Stimulated activated CD4-positive, alpha-beta T cell treated with anti-CD3 and anti-CD28 coated beads, Interleukin-2, amount 100 ng/mL, for 24 hours (primary cell): ENCODE results near the gene TAF13.

ENCODE experiments used
- DNase-seq, 2 donors: peaks; one replicate each; pipeline ENCODE4 v3.0.0-alpha.2; 2020

Gene TAF13, protein sequence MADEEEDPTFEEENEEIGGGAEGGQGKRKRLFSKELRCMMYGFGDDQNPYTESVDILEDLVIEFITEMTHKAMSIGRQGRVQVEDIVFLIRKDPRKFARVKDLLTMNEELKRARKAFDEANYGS

DNA sequence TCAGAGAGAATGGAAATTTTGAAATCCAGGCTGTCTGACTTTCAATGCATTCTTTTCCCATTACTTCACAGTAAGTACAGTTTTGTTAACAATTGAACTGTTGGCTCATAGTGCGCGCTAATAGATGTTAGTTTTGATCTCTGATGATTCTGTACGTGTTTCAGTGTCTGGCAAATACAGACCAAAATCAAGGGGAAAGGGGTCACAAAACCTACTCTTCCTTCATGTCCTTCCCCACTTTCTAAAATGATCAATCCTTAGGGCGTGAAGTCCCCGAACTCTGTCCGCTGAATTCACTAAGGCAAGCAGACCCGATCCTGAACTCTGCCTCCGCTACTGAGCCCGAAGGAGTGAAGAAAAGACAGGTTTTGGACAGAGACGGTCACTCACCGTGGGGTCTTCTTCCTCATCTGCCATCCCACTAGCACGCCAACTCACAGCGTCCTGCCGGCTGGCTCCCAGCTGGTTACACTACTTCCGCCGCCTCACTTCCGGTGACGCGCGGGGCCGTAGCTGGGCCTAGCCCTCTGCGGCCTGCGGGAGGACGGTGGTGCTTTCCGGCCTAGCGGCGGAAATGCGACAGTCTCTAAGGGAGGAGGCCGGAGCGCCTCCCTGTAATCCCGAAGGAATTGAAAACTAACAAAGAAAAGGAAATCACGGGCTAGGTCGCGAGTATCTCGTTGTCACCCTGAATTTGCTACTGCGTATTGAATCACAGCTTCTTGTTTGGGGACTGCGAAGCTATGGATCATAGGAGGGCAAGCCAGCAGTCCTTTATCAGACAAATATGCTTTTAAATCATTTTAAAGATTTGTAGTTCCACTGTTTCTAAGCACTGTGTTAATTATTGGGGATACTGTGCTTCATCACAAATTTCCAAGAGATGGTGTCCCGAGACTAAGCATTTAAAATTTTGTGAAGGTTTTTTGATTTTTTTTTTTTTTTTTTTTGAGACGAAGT is at the start of gene TAF13:
TSS of gene TAF13 (minus strand) at position 473 of the 960 bp plus-strand sequence. CDS start at position 417, 56 bp downstream.
- DNase-seq, result peak; percentile 87 to 91

DNA sequence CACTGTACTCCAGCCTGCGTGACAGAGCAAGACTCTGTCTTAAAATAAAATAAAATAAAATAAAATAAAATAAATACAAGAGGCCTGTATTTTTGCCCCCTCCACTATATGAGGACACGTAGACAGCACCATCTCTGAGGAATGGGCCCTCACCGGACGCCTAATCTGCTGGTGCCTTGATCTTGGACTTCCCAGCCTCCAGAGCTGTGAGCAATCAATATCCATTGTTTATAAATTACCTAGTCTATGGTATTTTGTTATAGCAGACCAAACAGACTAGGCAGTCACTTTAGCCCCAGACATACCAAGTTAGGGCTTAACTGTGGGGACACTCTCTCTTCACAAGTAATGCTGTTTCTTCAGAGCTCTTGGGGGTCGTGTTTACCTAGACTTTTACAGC is 44.6 kb upstream of the TAF13 start:
- DNase-seq, result no peak

DNA sequence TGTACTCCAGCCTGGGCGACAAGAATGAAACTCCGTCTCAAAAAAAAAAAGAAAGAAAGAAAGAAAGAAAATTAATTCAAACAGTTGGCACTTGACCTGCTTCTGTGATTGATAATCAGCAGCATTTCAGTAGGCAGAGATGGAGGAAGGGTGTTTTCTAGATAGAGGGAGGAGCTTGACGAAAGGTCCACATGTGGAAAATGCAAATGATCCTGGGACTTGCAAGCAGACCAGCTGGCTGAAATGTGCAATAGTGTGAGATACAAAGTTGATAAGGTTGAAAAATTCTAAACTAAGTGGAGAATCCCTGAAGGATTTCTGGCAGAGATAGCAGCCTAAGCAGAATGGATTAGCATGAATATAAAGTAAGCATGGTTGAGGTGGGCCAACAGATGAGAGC is 42.3 kb upstream of the TAF13 start:
- DNase-seq, result no peak

DNA sequence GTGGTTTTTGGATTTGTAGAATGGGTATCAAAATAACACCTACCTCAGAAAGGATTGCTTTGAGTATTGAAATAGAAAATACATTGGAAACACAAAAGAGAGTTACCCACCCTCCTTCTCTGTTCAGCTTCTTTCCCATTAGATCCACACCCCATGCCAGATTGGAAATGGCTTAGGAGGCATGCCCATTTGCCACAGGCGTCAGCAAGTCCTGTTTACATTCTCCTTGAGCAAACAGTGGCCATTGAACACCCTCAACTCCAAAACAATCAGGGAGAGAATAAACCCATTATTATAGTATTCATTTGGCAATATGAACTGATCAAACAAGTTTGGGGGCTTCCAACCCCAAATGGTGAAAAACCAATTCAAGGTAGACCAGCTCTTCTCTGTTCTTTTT is 40.5 kb upstream of the TAF13 start:
- no peak for DNase-seq

DNA sequence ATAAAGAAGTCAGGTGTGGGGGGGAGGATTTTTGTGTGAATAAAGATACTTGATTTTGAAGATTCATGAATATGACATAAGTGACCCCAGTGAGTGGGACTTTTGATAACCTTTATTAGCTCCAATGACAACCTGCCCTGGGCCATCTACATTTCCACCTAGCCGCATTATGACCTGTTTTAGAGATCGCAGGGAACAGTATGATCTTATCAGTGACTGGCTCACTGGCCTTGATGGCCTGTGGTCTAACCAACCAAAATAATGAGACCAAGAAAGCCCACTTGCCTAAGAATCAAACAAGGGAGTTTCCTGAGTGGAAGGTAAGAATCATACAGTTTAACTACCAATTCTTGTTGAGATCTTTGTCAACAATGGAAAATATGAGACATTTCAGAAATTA is 39.9 kb upstream of the TAF13 start:
- DNase-seq, result peak in 1 of 2 donors; percentile 29

DNA sequence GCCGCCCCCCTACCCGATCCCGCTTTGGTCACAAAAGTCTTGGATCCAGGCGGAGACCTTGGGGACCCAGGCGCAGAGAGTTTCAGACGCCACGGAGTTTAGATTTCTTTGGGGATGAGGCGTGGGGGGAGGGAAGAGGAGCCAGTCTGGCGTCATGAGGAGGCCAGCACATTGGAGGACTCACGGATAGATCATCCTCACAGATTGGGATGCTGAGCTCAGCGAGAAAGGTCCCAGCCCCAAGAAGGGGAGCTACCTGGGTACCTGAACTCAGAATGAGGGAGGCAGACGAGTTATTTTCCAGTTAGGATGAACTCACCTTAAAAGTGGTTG is 38.5 kb upstream of the TAF13 start:
- no peak for DNase-seq

DNA sequence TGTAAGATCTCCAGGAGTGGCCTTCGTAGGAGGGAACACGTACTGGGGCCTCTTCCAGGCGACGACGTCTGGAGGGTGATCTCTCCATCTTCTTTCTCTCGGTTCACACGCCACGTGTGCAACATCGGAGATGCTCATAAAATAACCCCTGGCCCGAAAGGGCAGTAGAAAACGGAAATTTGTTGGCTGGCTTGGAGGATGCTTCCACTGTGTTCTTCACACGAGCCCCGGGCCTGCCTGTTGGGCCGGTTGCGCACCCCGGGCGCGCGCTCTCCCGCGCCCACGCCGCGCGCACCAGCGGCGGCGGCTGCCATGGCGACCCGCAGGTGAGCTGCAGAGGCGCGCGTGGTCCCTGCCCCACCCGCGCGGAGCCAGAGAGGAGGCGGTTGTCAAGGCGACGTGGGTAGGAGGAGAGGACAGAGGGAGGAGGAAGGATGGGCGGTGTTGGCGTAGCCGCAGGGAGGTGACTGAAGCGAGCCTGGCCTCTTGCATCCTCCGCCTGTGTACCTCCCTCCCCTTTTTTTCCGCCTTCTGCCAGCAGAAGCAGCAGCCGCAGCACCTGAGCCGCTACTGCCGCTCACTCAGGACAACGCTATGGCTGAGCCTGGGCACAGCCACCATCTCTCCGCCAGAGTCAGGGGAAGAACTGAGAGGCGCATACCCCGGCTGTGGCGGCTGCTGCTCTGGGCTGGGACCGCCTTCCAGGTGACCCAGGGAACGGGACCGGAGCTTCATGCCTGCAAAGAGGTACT is 38.0 kb upstream of the TAF13 start, which contains the start of gene ELAPOR1:
TSS of gene ELAPOR1 (plus strand) at position 526 of the 752 bp plus-strand sequence. CDS start at position 595, 69 bp downstream.
- DNase-seq, result peak; percentile 78 to 80

DNA sequence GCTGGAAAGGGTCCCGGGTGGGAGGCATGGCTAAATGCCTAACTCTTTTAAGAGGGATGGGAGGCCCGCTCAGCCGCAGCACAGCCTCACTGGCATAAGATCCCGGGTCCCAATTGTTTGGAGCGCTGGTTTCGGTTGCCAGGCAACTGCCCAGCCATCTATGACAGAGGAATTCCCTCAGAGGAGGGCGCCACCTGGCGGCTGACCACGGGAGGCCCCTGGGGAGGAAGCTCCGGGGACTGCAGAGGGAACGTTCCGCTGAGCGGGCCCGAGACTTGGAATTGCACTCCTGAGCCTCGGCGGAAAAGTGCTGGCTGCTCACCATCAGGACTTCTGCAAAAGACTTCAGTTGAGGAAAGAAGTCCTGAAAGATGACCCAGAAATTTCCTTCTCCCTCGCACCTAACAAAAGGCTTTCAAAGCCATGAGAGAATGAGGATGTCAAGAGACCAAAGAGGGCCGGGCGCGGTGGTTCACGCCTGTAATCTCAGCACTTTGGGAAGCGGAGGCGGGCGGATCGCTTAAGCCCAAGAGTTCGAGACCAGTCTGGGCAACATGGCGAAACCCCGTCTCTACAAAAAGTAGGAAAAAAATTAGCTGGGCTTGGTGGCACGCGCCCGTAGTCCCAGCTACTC is 37.0 kb upstream of the TAF13 start:
- DNase-seq, result peak; percentile 92 to 95

DNA sequence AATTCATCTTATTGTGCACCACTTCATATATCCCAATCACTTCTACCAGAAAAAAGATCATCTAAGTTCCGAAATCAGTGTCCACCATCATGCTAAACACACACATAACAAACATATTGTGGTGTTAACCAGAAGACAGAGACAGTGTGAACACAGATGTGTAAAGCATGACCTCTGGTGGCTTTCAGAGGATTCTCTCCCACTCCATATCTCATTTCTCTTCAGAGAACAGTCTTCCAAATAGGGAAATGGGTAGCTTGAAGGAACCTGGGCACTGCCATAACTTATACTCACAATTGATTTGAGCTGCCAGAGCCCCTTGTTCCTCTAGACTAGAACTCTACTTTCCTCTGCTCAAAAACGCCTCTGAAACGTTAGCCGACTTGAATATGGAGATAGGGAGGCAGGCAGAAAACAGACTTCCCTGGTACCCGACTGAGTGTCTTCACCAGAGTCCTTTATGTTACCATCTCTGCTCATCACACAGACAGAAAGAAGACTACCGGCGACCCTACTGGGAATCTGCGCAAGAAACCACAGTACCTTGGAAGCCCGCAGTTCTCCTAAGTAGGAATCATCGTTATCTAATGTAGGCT is 36.4 kb upstream of the TAF13 start:
- no peak for DNase-seq

DNA sequence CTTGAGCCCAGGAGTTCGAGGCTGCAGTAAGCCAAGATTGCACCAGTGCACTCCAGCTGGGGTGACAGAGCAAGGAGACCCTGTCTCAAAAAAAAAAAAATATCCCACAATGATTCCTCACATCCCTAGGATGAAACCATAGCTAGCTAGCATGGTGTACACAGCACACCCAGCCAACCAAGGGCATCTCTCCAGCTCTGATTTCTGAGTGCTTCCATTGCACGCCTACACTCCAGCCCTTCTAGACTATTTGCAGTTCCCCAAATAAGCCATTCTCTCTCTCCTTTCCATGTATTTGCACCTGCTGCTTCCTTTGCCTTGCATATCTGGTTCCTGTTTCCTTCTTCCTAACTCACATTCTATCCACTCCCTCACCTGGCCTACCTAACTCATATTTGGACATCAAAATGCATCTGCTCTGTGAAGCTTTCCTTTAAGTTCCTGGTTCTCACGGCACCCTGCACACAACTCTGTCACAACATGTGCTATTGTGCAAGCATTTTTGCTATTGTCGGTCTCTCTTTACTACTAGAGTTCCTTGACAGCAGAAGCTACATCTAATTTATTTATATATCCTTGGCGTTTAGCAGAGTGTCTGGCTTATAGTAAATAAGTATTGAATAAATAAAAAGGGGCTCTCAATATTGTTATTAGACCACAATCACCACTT is 35.7 kb upstream of the TAF13 start:
- DNase-seq, result no peak

DNA sequence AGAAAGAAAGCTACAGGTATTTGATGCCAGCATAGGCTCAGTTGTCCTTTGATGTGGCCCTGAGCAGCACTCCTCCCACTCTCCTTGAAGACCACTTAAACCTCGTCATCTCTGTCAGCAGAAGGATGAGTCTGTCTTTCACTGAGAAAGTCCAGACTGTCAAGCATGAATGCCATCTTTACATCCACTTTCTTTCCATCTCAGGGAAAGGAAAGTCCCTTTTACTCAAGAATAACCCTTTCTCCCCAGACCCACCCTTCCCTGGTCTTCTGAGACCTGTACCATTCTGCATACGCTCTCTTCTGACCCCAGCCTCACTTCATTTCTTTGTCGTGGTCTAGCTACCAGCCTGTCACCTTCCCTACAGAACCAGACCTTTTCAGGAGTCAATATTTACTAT is 34.1 kb upstream of the TAF13 start:
- no peak for DNase-seq

DNA sequence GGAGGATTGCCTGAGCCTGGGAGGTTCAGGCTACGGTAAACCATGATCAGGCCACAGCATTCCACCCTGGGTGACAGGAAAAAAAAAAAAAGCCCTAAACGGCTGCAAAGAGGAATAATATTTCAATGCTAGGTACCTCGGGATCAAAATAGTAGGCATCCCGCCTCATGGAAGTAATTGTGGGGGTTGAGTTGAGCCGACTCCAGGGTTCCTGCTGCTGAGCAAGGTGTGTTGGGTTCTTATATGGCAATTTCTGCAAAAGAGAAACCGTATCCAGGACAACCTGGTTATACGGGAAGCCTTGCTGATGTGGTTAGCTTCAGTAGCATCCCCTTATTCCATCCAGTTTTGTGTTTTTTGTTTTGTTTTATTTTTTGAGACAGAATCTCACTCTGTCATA is 32.0 kb upstream of the TAF13 start:
- DNase-seq, result no peak

DNA sequence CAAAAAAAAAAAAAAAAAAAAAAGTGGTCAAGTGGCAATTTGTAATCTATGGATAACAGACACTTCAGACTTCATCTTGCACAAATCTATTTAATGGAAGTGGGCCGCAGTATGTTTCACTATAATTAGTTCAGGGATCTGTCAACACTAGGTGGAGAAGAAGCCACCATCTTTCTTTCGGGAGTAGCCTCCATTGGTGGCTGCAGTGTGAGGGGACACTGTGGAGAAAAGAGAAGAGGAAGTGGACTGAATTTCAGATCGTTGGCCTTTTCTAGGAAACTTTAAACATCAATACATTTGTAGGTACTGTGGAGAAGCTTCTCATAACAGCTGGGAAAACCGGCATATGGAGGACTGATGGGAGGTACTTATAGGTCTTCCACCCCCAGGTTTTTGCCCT is 30.1 kb upstream of the TAF13 start:
- no peak for DNase-seq

DNA sequence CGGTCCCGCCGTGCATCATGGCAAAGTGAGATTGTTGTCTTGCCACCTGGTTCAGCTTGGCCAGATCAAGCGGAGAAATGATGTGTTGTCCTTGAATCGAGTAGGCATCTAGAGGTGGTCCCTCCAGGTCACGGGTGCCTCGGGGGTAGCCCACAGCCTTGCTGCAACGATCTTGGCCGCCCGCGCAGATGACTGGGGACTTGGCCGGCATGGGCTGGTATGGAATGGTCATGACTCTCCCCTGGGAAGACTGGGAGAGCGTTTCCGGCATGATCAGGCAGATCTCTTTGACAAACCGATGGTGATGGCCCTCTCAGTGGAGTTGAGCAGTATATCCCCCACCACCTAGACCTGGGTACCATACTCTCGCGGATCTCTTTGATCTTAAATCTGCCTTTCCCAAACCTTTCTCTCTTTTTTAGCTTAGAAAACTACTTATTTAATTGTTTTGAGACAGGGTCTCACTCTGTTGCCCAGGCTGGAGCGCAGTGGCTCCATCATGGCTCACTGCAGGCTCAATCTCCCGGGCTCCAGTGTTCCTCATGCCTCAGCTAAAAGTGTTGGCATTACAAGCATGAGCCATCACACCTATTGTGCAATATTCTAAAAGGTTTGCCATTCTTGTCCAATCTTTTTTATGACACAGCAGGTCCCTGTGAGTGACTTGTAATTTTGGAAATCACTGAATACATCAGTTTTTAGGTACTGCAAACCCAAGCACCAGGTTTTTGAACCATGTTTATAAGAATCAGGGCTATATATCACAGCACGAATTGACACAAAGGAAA is 28.8 kb upstream of the TAF13 start:
- DNase-seq, result no peak

DNA sequence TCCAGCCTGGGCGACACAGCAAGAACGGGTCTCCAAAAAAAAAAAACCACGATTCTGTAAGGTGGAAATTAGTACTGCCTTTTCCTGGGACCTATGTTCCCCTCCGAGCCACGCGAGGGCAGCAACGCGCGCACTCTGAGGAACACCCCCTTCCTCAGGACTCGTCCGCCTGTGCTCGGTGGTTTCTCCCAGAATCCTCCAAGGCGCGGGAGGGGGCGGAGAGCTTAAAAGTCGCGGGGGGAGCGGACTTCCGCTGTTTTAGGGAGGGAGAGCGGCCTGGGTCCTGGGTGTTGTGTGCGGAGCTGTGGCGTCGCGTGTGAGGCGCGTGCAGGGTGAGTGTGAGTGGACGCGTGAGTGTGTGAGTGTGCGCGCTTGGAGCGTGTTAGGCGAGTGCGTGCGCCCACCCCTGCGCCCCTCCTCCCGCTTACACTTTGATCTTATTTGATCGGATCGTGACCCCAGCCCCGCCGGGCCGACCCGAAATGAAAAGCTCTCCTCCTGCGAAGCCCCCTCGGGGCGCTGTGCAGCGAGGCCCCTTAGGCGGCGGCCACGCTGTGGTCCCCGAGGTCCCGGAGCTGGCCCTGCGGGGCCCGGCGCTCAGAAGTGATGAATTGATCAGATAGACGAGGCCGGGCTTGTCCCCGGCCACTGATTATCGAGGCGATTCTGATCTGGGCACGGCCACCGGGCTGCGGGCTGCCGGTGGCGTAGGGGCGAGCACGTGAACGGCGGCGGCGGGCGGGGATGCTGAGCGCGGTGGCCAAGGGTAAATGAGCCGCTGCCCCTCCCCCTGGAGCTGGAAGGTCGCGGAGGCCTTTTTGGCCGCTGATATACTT is 24.4 kb upstream of the TAF13 start:
- DNase-seq, result peak; percentile 96 to 98

DNA sequence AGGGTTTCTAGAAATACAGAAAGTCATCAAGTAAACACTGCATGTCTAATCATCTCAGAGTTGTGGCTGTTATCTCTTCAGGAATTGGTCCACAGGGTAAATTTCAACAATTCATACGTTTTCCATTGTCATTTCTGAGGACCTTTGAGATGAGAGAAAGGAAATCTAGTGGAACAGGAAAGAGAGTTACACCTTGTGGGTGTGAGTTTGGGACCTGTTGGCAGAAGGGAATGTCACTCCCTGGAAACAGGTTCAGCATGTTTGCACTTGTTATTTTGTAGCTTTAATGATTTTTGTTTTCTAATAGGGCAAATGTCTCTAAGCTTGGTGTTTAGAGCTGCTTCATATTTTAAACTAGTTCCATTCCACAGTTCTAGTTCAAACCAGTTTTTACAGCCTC is 20.3 kb upstream of the TAF13 start:
- DNase-seq, result no peak

DNA sequence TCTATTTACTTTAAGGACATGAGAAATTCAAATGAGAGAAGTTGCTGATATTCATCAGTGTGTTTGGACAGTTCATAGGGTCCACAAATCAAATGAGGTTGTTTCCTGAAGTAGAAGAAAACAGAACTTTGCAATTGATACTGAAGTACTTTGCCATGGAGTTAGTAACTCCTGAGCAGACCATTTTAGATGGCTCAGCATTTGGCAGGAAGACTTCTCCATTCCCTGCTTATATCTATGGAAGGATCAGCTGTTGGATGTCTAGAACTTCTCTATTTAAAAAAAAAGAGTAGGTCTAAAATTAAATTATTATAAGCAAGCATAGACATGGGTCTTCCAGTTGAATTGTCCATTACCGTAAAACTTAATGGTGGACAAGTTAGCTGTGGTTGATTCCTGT is 19.8 kb upstream of the TAF13 start:
- DNase-seq, result no peak

DNA sequence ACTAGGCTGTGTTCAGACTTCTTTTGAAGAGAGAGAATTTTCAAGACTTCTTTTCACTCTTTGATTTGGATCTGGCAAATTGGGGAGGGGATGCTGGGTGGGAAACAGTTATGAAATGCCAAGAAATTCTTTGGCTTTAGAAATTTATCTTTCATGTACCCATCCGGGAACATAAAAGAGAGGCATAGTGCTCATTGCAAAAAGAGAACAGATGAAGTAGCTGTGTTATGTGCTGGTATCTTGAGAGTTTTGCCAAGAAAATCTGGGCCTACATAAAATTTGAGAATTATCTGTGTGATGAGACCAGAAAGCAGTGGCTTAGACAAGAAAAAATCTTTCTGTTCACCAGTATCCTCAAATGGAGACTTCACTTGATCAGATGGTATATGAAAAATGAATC is 19.1 kb upstream of the TAF13 start:
- no peak for DNase-seq

DNA sequence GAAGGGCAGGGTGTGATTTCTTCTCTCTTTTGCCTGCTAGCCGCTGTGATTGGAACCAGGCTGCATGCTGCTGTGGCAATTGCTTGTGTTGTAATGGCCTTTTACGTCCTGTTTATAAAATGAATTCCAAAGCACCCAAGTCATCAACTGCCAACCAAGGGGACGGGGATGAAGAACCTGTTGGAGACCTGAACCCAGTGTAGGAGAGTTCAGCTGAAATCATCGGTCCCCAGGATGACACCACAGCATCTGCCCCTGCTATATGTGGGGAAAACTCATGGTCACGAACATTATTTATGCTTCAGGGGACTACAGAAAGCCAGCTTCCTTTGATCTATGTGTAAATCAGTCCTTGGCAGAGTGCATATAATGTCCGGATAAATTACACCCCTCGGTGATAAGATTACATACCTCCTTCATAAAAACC is 18.6 kb upstream of the TAF13 start:
- no peak for DNase-seq

DNA sequence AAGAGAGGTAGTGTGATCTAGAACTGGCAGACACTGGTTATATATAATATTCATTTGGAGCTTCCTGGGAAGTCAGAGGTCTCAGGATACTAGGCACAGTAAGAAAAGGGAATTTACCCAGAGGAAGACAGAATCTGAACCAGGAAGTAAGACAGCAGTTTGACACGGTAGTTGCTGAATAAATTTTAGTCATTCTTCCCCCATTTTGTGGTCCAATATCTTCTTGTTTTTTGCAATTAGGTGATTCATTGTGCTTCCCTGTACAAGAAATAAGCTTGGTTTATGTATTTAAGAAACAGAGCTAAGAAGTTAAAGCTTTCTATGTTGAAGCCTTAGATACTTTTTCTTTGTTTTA is 16.0 kb upstream of the TAF13 start:
- no peak for DNase-seq
